ENCODE results near the gene ECHDC3. TPM values are rescaled to one million over a fixed set of nuclear protein-coding genes. Genes with fewer than 3 reads are reported as not detected.

Gene ECHDC3
- total and polyA plus RNA-seq, 2 of the 4 experiments (the other 2 are of a cell fraction) = 4.3 to 5.0 TPM

GRCh38 chr10:11702264-11702663 is 39.9 kb upstream of the ECHDC3 start:
- no peaks in the 10 kb centered on the region for H3K79me1 ChIP-seq (ENCODE audit: low read depth in 1 of 2, low read length in 2 of 2)
- H2BK5ac ChIP-seq (ENCODE audit: low read depth, low read length, poor library complexity, severe bottlenecking) = no peak overlapping the region
- H4K20me1 ChIP-seq (ENCODE audit: insufficient read depth, low read length) = no peaks in the 10 kb centered on the region
- ATAC-seq (ENCODE audit: low read depth) (no peak), DNase-seq (no peak)
- no peak overlapping the region for H2BK15ac ChIP-seq (ENCODE audit: low read depth, low read length)
- no peak for TF ChIP-seq RFX5 (IDR thresholded peaks at IDR 0.05; ENCODE audit: low read depth, low read length)
- no peak for TF ChIP-seq RCOR1 (IDR thresholded peaks at IDR 0.05; ENCODE audit: insufficient replicate concordance, low read length)
- TF ChIP-seq, protein P1, sequence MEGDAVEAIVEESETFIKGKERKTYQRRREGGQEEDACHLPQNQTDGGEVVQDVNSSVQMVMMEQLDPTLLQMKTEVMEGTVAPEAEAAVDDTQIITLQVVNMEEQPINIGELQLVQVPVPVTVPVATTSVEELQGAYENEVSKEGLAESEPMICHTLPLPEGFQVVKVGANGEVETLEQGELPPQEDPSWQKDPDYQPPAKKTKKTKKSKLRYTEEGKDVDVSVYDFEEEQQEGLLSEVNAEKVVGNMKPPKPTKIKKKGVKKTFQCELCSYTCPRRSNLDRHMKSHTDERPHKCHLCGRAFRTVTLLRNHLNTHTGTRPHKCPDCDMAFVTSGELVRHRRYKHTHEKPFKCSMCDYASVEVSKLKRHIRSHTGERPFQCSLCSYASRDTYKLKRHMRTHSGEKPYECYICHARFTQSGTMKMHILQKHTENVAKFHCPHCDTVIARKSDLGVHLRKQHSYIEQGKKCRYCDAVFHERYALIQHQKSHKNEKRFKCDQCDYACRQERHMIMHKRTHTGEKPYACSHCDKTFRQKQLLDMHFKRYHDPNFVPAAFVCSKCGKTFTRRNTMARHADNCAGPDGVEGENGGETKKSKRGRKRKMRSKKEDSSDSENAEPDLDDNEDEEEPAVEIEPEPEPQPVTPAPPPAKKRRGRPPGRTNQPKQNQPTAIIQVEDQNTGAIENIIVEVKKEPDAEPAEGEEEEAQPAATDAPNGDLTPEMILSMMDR (conservative IDR thresholded peaks at IDR 0.05; ENCODE audit: low read depth, low read length) = no peak
- TF ChIP-seq NFE2L2 (IDR thresholded peaks at IDR 0.05; ENCODE audit: low read depth, low read length) = no peak
- no peak for TF ChIP-seq MAFK (IDR thresholded peaks at IDR 0.05; ENCODE audit: low read depth, low read length)
- TF ChIP-seq RAD21 (IDR thresholded peaks at IDR 0.05; ENCODE audit: low read length) = no peak
- TF ChIP-seq BHLHE40 (IDR thresholded peaks at IDR 0.05; ENCODE audit: low read depth, low read length) = no peak
- no peak for TF ChIP-seq POLR2A (IDR thresholded peaks at IDR 0.05; ENCODE audit: low read depth, low read length)
- TF ChIP-seq SMC3 (IDR thresholded peaks at IDR 0.05; ENCODE audit: low read depth, low read length) = no peak
- TF ChIP-seq, protein P2, sequence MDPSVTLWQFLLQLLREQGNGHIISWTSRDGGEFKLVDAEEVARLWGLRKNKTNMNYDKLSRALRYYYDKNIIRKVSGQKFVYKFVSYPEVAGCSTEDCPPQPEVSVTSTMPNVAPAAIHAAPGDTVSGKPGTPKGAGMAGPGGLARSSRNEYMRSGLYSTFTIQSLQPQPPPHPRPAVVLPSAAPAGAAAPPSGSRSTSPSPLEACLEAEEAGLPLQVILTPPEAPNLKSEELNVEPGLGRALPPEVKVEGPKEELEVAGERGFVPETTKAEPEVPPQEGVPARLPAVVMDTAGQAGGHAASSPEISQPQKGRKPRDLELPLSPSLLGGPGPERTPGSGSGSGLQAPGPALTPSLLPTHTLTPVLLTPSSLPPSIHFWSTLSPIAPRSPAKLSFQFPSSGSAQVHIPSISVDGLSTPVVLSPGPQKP (IDR thresholded peaks at IDR 0.05; ENCODE audit: borderline replicate concordance, low read depth, low read length) = no peak
- TF ChIP-seq MAZ (IDR thresholded peaks at IDR 0.05; ENCODE audit: borderline replicate concordance, low read depth, low read length) = no peak
- no peak overlapping the region for H3K4ac ChIP-seq (ENCODE audit: low read depth, low read length)
- no peak overlapping the region for H3K23ac ChIP-seq (ENCODE audit: low read depth, low read length)
- no peaks in the 10 kb centered on the region for H3K36me3 ChIP-seq (ENCODE audit: control insufficient read depth, insufficient read depth, low read length)
- no peak overlapping the region for H2BK20ac ChIP-seq (ENCODE audit: low read depth, low read length)
- no TSS peak for BruUV-seq (replicated peaks)
- no peak overlapping the region for H3K27ac ChIP-seq (ENCODE audit: insufficient read depth, low read length)
- ChIA-PET POLR2A (ENCODE audit: unreplicated experiment) (no interaction called here), CTCF (no interaction called here)
- H3K14ac ChIP-seq (replicated peaks; ENCODE audit: low read depth, low read length) = no peak overlapping the region
- no peak overlapping the region for H2AFZ ChIP-seq (replicated peaks; ENCODE audit: low read length, poor library complexity)
- no peak overlapping the region for H3K4me3 ChIP-seq (ENCODE audit: insufficient read depth, low read depth, low read length)
- whole genome bisulfite sequencing, 2 experiments (ENCODE audit: extremely low coverage in 2 of 2, insufficient read length in 1 of 2) = 55% methylated on average over 2 of the region's 4 CpGs; no CpG with 5 or more reads in 1 of the 2 experiments
- H3K18ac ChIP-seq (ENCODE audit: low read depth, low read length) = no peak overlapping the region
- peaks cover 5% of the 10 kb centered on the region; the same call in 1 of the 2 replicates for H3K27me3 ChIP-seq (ENCODE audit: control insufficient read depth, insufficient read depth, low read length)
- H4K8ac ChIP-seq (ENCODE audit: low read depth in 2 of 2, low read length in 2 of 2) = no peak overlapping the region
- dilution Hi-C loops (cut with HindIII; ENCODE audit: low sequenced_read_pairs, unreplicated experiment) (no loop called here), intact Hi-C loops (cut with micrococcal nuclease) (no loop called here), in situ Hi-C loops (cut with MboI; ENCODE audit: low sequenced_read_pairs) (no loop called here)
- H3K9ac ChIP-seq (ENCODE audit: low read depth, low read length) = no peak overlapping the region
- no peak overlapping the region for H3K56ac ChIP-seq (ENCODE audit: extremely low read depth, insufficient read depth, low read length)
- no peak overlapping the region for H2BK120ac ChIP-seq (ENCODE audit: low read depth, low read length)
- H3K4me1 ChIP-seq (ENCODE audit: control insufficient read depth, insufficient read depth, low read length) = peaks cover 1% of the 10 kb centered on the region; the same call in 1 of the 2 replicates
- no peaks in the 10 kb centered on the region for H3K9me1 ChIP-seq (ENCODE audit: insufficient read depth, low read length)
- H4K5ac ChIP-seq (ENCODE audit: low read depth, low read length) = no peak overlapping the region
- no peak overlapping the region for H2AK9ac ChIP-seq (replicated peaks; ENCODE audit: low read depth, low read length, poor library complexity)
- H3K4me2 ChIP-seq (ENCODE audit: low read depth, low read length) = no peak overlapping the region
- H4K91ac ChIP-seq (ENCODE audit: insufficient read depth, low read depth, low read length) = no peak overlapping the region
- H2AK5ac ChIP-seq (ENCODE audit: low read depth, low read length) = no peak overlapping the region
- H3K9me3 ChIP-seq (ENCODE audit: control insufficient read depth, insufficient read depth, low read length) = no peaks in the 10 kb centered on the region

Measured in IMR-90 (cell line).